ENCODE data around the gene CCT8L2. TPM values are rescaled to one million over a fixed set of nuclear protein-coding genes. Genes with fewer than 3 reads are reported as not detected.
"Not testable (repeated sequence)": the region's sequence is repeated elsewhere in the genome, so short reads cannot be mapped to it uniquely, and the experiment has no call there.

CCT8L2 gene
- total RNA-seq, 2 donors from 2014 or later: not detected

DNA sequence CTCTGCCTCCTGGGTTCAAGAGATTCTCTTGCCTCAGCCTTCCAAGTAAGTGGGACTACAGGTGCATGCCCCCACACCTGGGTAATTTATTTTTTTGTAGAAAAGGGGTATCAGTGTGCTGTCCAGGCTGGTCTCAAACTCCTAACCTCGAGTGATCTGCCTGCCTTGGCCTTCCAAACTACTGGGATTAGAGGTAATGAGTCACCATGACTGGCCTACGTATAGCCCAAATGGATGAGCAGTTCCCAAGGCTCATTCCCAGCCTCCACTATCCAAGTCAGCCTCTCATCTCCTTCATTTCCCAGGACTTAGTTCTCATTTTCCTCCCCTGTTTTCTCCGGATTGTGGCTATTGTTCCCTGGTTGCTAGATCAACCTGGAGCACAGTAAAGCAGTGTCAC lies 5.6 kb downstream of the CCT8L2 start:
- Histone ChIP-seq H3K4me3 (no peak overlapping the region), H3K27ac (no peak overlapping the region), H3K4me1 (ENCODE audit: control insufficient read depth in 1 of 2, low read depth in 2 of 2) (no peaks in the 10 kb centered on the region), H3K36me3 (no peaks in the 10 kb centered on the region), H3K27me3 (replicated peaks; ENCODE audit: insufficient read depth) (no peaks in the 10 kb centered on the region), H3K9me3 (no peaks in the 10 kb centered on the region)
- ATAC-seq (ENCODE audit: insufficient number of reproducible peaks, low FRiP score, low read depth) (no peak), DNase-seq (ENCODE audit: low spot score) (no peak)
- TF ChIP-seq, protein P1, sequence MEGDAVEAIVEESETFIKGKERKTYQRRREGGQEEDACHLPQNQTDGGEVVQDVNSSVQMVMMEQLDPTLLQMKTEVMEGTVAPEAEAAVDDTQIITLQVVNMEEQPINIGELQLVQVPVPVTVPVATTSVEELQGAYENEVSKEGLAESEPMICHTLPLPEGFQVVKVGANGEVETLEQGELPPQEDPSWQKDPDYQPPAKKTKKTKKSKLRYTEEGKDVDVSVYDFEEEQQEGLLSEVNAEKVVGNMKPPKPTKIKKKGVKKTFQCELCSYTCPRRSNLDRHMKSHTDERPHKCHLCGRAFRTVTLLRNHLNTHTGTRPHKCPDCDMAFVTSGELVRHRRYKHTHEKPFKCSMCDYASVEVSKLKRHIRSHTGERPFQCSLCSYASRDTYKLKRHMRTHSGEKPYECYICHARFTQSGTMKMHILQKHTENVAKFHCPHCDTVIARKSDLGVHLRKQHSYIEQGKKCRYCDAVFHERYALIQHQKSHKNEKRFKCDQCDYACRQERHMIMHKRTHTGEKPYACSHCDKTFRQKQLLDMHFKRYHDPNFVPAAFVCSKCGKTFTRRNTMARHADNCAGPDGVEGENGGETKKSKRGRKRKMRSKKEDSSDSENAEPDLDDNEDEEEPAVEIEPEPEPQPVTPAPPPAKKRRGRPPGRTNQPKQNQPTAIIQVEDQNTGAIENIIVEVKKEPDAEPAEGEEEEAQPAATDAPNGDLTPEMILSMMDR (IDR thresholded peaks at IDR 0.05): no peak

- DNase-seq (ENCODE audit: low spot score): no peak
- H3K4me1 ChIP-seq (ENCODE audit: control insufficient read depth in 1 of 2, low read depth in 2 of 2): no peaks in the 10 kb centered on the region
- TF ChIP-seq, protein P1 (IDR thresholded peaks at IDR 0.05): no peak
Measured at GRCh38 chr22:16586170-16586569, 6.4 kb downstream of the CCT8L2 start.

DNA sequence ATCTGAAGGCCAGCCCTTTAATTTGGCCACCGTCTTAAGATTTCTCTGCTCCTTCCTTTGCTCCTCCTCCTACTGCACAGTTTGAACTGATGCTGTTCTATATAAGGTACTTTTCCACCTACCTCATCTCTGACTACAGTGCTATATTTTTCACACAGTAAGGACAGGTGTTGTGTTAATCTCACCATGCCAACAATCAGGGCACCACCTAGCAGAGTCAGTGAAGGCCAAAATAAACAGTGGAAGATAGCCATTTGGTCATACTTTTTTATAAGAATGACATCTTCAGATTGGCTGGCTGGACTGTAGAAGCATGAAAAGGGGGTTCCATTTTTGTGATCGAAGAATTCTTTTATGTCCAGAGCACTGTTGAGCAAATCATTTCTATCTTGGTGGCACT lies 11.7 kb downstream of the CCT8L2 start:
- H3K27me3 ChIP-seq (replicated peaks; ENCODE audit: insufficient read depth); ATAC-seq (ENCODE audit: insufficient number of reproducible peaks, low FRiP score, low read depth); H3K4me1 ChIP-seq (ENCODE audit: control insufficient read depth in 1 of 2, low read depth in 2 of 2); H3K4me3 ChIP-seq; H3K9me3 ChIP-seq; DNase-seq (ENCODE audit: low spot score); H3K27ac ChIP-seq; H3K36me3 ChIP-seq: not testable (repeated sequence)

More at GRCh38 chr22:16586170-16586569, 6.4 kb downstream of the CCT8L2 start:
- H3K4me3 ChIP-seq: no peak overlapping the region
- no peaks in the 10 kb centered on the region for H3K9me3 ChIP-seq
- H3K36me3 ChIP-seq: no peaks in the 10 kb centered on the region
- no peak overlapping the region for H3K27ac ChIP-seq
- no peaks in the 10 kb centered on the region for H3K27me3 ChIP-seq (replicated peaks; ENCODE audit: insufficient read depth)
- ATAC-seq (ENCODE audit: insufficient number of reproducible peaks, low FRiP score, low read depth): no peak

DNA sequence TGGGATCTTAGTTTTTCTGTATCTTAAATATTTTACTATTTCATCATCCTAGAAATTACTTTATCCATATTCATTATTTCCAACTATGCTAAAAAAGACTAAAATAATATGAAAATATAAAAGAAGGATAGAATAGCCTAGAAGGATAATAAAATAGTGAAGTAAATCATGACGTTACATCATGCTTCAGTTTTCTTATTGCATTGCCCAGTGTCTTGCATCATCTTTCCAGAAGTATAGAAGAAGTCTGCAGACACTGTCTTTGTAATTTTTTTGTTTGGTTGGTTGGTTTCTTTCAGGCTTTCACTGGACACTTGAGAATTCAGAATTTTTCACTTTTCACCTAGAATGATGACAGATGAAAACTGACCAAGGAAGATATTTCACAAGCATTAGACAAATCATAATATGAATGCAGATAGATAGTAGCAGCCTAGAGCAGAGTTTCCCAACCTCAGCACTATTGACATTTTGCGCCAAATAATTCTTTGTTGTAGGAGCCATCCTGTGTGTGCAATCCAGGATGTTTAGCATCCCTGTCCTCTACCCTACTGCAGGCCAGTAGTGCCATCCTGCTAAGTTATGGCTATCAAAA lies 23.3 kb downstream of the CCT8L2 start:
- not testable (repeated sequence) for DNase-seq (ENCODE audit: low spot score); H3K4me3 ChIP-seq; H3K27me3 ChIP-seq (replicated peaks; ENCODE audit: insufficient read depth); H3K27ac ChIP-seq; ATAC-seq (ENCODE audit: insufficient number of reproducible peaks, low FRiP score, low read depth); H3K36me3 ChIP-seq; H3K9me3 ChIP-seq; H3K4me1 ChIP-seq (ENCODE audit: control insufficient read depth in 1 of 2, low read depth in 2 of 2)

- DNase-seq (ENCODE audit: low spot score): no peak
- ATAC-seq (ENCODE audit: insufficient number of reproducible peaks, low FRiP score, low read depth): no peak
- H3K4me3 ChIP-seq: no peak overlapping the region
- H3K4me1 ChIP-seq (ENCODE audit: control insufficient read depth in 1 of 2, low read depth in 2 of 2): no peaks in the 10 kb centered on the region
- TF ChIP-seq, protein P1 (IDR thresholded peaks at IDR 0.05): no peak
- no peaks in the 10 kb centered on the region for H3K27me3 ChIP-seq (replicated peaks; ENCODE audit: insufficient read depth)
- H3K9me3 ChIP-seq: no peaks in the 10 kb centered on the region
- H3K36me3 ChIP-seq: no peaks in the 10 kb centered on the region
- H3K27ac ChIP-seq: no peak overlapping the region
Measured at GRCh38 chr22:16568425-16568758, 24.2 kb downstream of the CCT8L2 start.

DNA sequence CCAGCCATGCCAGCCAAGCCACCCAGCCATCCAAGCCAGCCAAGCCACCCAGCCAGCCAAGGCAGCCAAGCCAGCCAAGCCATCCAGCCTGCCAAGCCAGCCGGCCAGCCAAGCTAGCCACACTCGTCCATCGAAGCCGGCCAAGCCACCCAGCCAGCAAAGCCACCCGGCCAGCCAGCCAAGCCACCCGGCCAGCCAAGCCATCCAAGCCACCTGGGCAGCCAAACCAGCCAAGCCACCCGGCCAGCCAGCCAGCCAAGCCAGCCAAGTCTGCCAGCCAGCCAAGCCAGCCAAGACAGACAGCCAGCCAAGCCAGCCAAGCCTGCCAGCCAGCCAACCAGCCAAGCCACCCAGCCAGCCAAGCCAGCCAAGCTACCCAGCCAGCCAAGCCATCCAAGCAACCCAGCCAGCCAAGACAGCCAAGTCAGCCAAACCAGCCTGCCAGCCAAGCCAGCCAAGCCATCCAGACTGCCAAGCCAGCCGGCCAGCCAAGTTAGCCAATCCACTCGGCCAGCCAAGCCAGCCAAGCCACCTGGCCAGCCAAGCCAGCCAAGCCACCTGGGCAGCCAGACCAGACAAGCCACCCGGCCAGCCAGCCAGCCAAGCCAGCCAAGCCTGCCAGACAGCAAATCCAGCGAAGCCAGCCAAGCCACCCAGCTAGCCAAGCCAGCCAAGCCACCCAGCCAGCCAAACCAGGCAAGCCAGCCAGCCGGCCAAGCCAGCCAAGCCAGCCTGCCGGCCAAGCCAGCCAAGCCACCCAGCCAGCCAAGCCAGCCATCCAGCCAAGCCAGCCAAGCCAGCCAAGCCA lies 24.8 kb downstream of the CCT8L2 start:
- not testable (repeated sequence) for DNase-seq (ENCODE audit: low spot score); H3K4me3 ChIP-seq; H3K9me3 ChIP-seq; H3K36me3 ChIP-seq; ATAC-seq (ENCODE audit: insufficient number of reproducible peaks, low FRiP score, low read depth); H3K27ac ChIP-seq; H3K4me1 ChIP-seq (ENCODE audit: control insufficient read depth in 1 of 2, low read depth in 2 of 2); H3K27me3 ChIP-seq (replicated peaks; ENCODE audit: insufficient read depth)

GRCh38 chr22:16566421-16567151 lies 26.0 kb downstream of the CCT8L2 start:
- H3K4me1 ChIP-seq (ENCODE audit: control insufficient read depth in 1 of 2, low read depth in 2 of 2); H3K36me3 ChIP-seq; ATAC-seq (ENCODE audit: insufficient number of reproducible peaks, low FRiP score, low read depth); H3K27ac ChIP-seq; H3K27me3 ChIP-seq (replicated peaks; ENCODE audit: insufficient read depth); DNase-seq (ENCODE audit: low spot score); H3K9me3 ChIP-seq; H3K4me3 ChIP-seq: not testable (repeated sequence)

GRCh38 chr22:16565585-16566420 lies 26.8 kb downstream of the CCT8L2 start:
- H3K9me3 ChIP-seq; H3K36me3 ChIP-seq; H3K27ac ChIP-seq; H3K4me3 ChIP-seq; ATAC-seq (ENCODE audit: insufficient number of reproducible peaks, low FRiP score, low read depth); H3K4me1 ChIP-seq (ENCODE audit: control insufficient read depth in 1 of 2, low read depth in 2 of 2); H3K27me3 ChIP-seq (replicated peaks; ENCODE audit: insufficient read depth); DNase-seq (ENCODE audit: low spot score): not testable (repeated sequence)
